ENCODE results near the gene TBRG4. TPM values are rescaled to one million over a fixed set of nuclear protein-coding genes. Genes with fewer than 3 reads are reported as not detected.

The TBRG4 gene
- total RNA-seq, 4 donors from 2014 or later = 83.4 to 140 (median 105) TPM

DNA sequence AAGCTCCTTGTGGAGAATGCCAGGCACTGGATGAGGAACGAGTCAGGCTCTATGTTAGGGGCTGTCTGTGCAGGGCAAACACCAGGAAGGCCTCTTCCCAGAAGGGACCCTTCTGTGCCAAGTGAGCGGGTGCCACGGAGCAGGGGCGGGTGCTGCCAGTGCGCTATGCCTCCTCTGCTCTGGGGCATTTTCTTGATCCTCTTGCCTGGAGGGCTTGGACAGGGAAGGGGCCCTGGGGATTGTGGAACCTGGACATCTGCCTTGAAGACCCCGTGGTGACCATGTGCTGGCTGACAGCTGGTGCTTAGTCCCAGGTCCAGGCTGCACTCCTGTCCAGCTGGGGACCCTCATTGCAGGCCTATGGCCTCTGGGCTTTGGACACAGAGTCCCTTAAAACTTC lies 15.4 kb upstream of the TBRG4 start:
- TF ChIP-seq POLR2A (IDR thresholded peaks at IDR 0.05) = no peak
- no peak for TF ChIP-seq CTCF (IDR thresholded peaks at IDR 0.05)
- no peak for TF ChIP-seq POLR2AphosphoS5 (IDR thresholded peaks at IDR 0.05)
- TF ChIP-seq EP300 (IDR thresholded peaks at IDR 0.05; ENCODE audit: low read depth) = no peak
- DNase-seq = no peak
- no peaks in the 10 kb centered on the region for H3K27me3 ChIP-seq
- H3K27ac ChIP-seq = no peak overlapping the region
- intact Hi-C loops (cut with DNase I; ENCODE audit: low total_unique reads) (no loop called here), in situ Hi-C loops (cut with MboI; ENCODE audit: low pct_ligation_motif_present in 1 of 4, low pct_unique_long_range_greater_than_20kb in 1 of 4, low sequenced_read_pairs in 3 of 4) (loop anchor here in 1 of 4 donors (25.0 kb wide), 1 partner anchor 265 kb away; no protein-coding TSS in a partner anchor)
- no peak overlapping the region for H3K4me3 ChIP-seq
- no peaks in the 10 kb centered on the region for H3K36me3 ChIP-seq
- WGBS, 2 donors (ENCODE audit: low coverage in 1 of 2) = 69% methylated on average over 4 of the region's 6 CpGs; no CpG with 5 or more reads in 1 of the 2 donors
- no peaks in the 10 kb centered on the region for H3K4me1 ChIP-seq
- no peaks in the 10 kb centered on the region for H3K9me3 ChIP-seq

- Histone ChIP-seq H3K36me3 (no peaks in the 10 kb centered on the region), H3K4me1 (no peaks in the 10 kb centered on the region), H3K27me3 (no peaks in the 10 kb centered on the region), H3K4me3 (no peak overlapping the region), H3K9me3 (no peaks in the 10 kb centered on the region), H3K27ac (no peak overlapping the region)
- 83 to 90% methylated on average over 3 to 6 of the region's 6 CpGs for WGBS, 2 donors (ENCODE audit: low coverage in 1 of 2)
- TF ChIP-seq CTCF (IDR thresholded peaks at IDR 0.05) = no peak
- no peak for TF ChIP-seq EP300 (IDR thresholded peaks at IDR 0.05; ENCODE audit: low read depth)
- TF ChIP-seq POLR2A (IDR thresholded peaks at IDR 0.05) = no peak
- no peak for TF ChIP-seq POLR2AphosphoS5 (IDR thresholded peaks at IDR 0.05)
- in situ Hi-C loops (cut with MboI; ENCODE audit: low pct_ligation_motif_present in 1 of 4, low pct_unique_long_range_greater_than_20kb in 1 of 4, low sequenced_read_pairs in 3 of 4) = loop anchor here in 1 of 4 donors (25.0 kb wide), 1 partner anchor 264 kb away; no protein-coding TSS in a partner anchor
- intact Hi-C loops (cut with DNase I; ENCODE audit: low total_unique reads) = no loop called here
- DNase-seq = no peak
These were observed 14.7 kb upstream of the TBRG4 start for GRCh38 chr7:45126201-45126600.

- in situ Hi-C loops (cut with MboI; ENCODE audit: low pct_ligation_motif_present in 1 of 4, low pct_unique_long_range_greater_than_20kb in 1 of 4, low sequenced_read_pairs in 3 of 4) = loop anchor here in 1 of 4 donors (25.0 kb wide), 1 partner anchor 263 kb away; no protein-coding TSS in a partner anchor
- Histone ChIP-seq H3K4me1 (no peaks in the 10 kb centered on the region), H3K27me3 (no peaks in the 10 kb centered on the region), H3K9me3 (no peaks in the 10 kb centered on the region), H3K36me3 (no peaks in the 10 kb centered on the region), H3K27ac (no peak overlapping the region), H3K4me3 (no peak overlapping the region)
- TF ChIP-seq EP300 (IDR thresholded peaks at IDR 0.05; ENCODE audit: low read depth) (no peak), POLR2AphosphoS5 (IDR thresholded peaks at IDR 0.05) (no peak), POLR2A (IDR thresholded peaks at IDR 0.05) (no peak), CTCF (IDR thresholded peaks at IDR 0.05) (no peak)
- 90 to 100% methylated on average over 2 to 10 of the region's 11 CpGs for WGBS, 2 donors (ENCODE audit: low coverage in 1 of 2)
- intact Hi-C loops (cut with DNase I; ENCODE audit: low total_unique reads) = no loop called here
- DNase-seq = no peak
These were observed 13.9 kb upstream of the TBRG4 start for GRCh38 chr7:45125193-45125904.

DNA sequence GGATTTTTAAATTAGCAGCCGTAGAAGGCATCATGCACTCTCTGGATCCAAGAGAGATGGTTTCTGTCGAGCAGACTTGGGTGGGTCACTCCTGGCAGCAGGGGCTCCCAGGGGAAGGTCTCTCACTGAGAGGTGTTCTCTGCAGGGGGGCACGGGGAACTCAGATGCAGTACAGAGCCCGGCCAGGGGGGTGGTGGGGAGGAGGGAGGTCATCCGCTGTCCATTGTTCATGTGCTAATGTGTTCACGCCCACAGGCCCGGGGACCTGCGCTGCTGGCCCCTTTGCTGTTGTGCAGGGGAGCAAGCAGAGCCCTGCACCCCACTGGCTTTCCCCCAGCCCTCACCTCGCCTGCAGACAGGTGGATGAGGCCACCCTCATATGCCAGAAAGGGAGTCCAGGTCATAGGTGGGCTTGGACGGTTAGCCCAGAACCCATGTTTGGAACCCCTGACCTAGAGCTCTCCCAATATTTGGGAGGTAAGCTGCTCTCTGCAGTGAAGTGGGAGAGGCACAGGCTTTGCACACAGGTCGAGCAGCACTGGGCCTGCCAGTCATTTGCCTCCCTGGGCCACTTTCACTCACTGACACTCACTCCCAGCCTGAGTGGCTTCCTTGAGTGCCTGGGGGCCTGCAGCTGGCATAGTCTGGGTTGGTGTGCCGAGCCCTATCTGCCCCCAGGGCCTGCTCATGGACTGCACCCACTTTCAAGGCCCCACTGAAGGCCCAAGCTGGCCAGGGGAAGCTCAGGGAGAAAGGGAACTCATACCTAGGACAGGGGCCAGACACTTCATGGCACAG lies 12.6 kb upstream of the TBRG4 start:
- Histone ChIP-seq H3K27me3 (no peaks in the 10 kb centered on the region), H3K4me3 (no peak overlapping the region), H3K4me1 (no peaks in the 10 kb centered on the region), H3K36me3 (no peaks in the 10 kb centered on the region), H3K9me3 (no peaks in the 10 kb centered on the region), H3K27ac (no peak overlapping the region)
- no peak for DNase-seq
- TF ChIP-seq POLR2A (IDR thresholded peaks at IDR 0.05) = no peak
- TF ChIP-seq POLR2AphosphoS5 (IDR thresholded peaks at IDR 0.05) = no peak
- TF ChIP-seq EP300 (IDR thresholded peaks at IDR 0.05; ENCODE audit: low read depth) = no peak
- no peak for TF ChIP-seq CTCF (IDR thresholded peaks at IDR 0.05)
- intact Hi-C loops (cut with DNase I; ENCODE audit: low total_unique reads) (no loop called here), in situ Hi-C loops (cut with MboI; ENCODE audit: low pct_ligation_motif_present in 1 of 4, low pct_unique_long_range_greater_than_20kb in 1 of 4, low sequenced_read_pairs in 3 of 4) (loop anchor here in 3 of 4 donors (25.0 kb wide), 1 partner anchor 537 kb away; the partner anchor contains the start of gene TMED4 (in 3 of the 3))
- WGBS, 2 donors (ENCODE audit: low coverage in 1 of 2) = 67 to 82% methylated on average over 1 to 11 of the region's 12 CpGs
